ENCODE measurements around the gene NTS. TPM values are rescaled to one million over a fixed set of nuclear protein-coding genes. Genes with fewer than 3 reads are reported as not detected.

NTS gene
- total and polyA plus RNA-seq, 3 donors from 2014 or later, result 1.2 TPM; not detected in 2

DNA sequence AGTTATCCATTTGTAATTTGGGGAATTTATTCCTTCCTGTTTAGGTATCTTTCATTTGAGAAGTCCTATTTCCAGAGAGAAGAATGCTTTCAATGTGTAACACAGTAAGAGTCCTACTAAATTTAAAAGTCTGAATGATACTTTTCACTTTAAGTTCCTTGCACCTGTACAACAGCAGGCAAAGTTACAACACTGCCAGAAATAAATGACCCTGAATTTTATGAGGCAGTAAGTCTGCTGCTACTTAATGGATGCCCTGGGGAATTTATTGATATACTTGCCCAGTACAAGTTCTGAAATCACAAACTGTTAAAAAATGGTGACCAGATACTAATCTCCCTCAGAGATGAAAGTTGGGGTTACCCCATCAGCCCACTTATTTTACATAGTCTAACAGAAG, 53.1 kb downstream of the NTS start:
- Histone ChIP-seq H3K9me3 (no peaks in the 10 kb centered on the region), H3K4me1 (no peaks in the 10 kb centered on the region), H3K27ac (no peak overlapping the region), H3K36me3 (ENCODE audit: low read depth, missing control alignments) (no peaks in the 10 kb centered on the region), H3K4me3 (no peak overlapping the region), H3K27me3 (no peaks in the 10 kb centered on the region)
- intact Hi-C loops (cut with DNase I; ENCODE audit: low total_unique reads), result no loop called here
- TF ChIP-seq, protein P1, sequence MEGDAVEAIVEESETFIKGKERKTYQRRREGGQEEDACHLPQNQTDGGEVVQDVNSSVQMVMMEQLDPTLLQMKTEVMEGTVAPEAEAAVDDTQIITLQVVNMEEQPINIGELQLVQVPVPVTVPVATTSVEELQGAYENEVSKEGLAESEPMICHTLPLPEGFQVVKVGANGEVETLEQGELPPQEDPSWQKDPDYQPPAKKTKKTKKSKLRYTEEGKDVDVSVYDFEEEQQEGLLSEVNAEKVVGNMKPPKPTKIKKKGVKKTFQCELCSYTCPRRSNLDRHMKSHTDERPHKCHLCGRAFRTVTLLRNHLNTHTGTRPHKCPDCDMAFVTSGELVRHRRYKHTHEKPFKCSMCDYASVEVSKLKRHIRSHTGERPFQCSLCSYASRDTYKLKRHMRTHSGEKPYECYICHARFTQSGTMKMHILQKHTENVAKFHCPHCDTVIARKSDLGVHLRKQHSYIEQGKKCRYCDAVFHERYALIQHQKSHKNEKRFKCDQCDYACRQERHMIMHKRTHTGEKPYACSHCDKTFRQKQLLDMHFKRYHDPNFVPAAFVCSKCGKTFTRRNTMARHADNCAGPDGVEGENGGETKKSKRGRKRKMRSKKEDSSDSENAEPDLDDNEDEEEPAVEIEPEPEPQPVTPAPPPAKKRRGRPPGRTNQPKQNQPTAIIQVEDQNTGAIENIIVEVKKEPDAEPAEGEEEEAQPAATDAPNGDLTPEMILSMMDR (IDR thresholded peaks at IDR 0.05), result no peak
- TF ChIP-seq POLR2A (IDR thresholded peaks at IDR 0.05), result no peak
- DNase-seq, result no peak

Other genes with a start within 250 kb of the NTS start
- under 1 TPM; 0.37 to 0.63 TPM for gene RASSF9, start 37.9 kb upstream of the NTS start, total RNA-seq
- gene RASSF9, start 37.9 kb upstream of the NTS start, polyA plus RNA-seq (ENCODE audit: insufficient read depth, low read depth, low replicate concordance), result 0.99 TPM

Measured in testis (tissue), 3 donors.